CD8-positive, alpha-beta memory T cell (primary cell): ENCODE measurements around the gene SLC44A5. TPM values are rescaled to one million over a fixed set of nuclear protein-coding genes. Genes with fewer than 3 reads are reported as not detected.

Experiments
- CTCF ChIA-PET: fragments of 350-600 bp; sonication (Branson Sonifier 250); formaldehyde crosslinking; loops from one replicate; lab custom pipeline; 2021; ENCODE audit warnings: antibody characterized with exemption; lab: Charles Lee
- POLR2A ChIA-PET: fragments of 350-600 bp; sonication (Branson Sonifier 250); formaldehyde crosslinking; loops from one replicate; lab custom pipeline; 2021; ENCODE audit warnings: antibody characterized with exemption; lab: Charles Lee
- DNase-seq, 5 donors: peaks; one replicate each; pipeline versions ENCODE4 v3.0.0 to v3.0.0-alpha.2; 2020 to 2022; ENCODE audit warnings: mixed read lengths in 1 of 5
- H3K27ac ChIP-seq: one replicate; pipeline ENCODE4 v1.7.0; 2013; ENCODE audit warnings: low read depth, mild to moderate bottlenecking, low read length, moderate library complexity
- H3K27me3 ChIP-seq: 2 replicates; pipeline ENCODE4 v1.7.0; 2013; ENCODE audit warnings: low read length, mild to moderate bottlenecking; ENCODE audit not compliant: insufficient read depth, poor library complexity, severe bottlenecking
- H3K36me3 ChIP-seq: 2 replicates; pipeline ENCODE4 v1.7.0; 2013; ENCODE audit warnings: mild to moderate bottlenecking, low read length, moderate library complexity; ENCODE audit not compliant: insufficient read depth
- H3K4me1 ChIP-seq: 2 replicates; pipeline ENCODE4 v1.7.0; 2013; ENCODE audit warnings: mild to moderate bottlenecking, low read length, moderate library complexity; ENCODE audit not compliant: insufficient read depth
- H3K4me3 ChIP-seq: 2 replicates; pipeline ENCODE4 v1.7.0; 2013; ENCODE audit warnings: mild to moderate bottlenecking, low read length
- H3K9me3 ChIP-seq: 2 replicates; pipeline ENCODE4 v1.7.0; 2013; ENCODE audit warnings: mild to moderate bottlenecking, low read length
- H3K27ac Mint-ChIP-seq, 8 donors: one replicate each; pipeline ENCODE4 v1.8.0; 2020 to 2021; ENCODE audit warnings: mixed read lengths in 8 of 8, mild to moderate bottlenecking in 6 of 8, inconsistent platforms in 3 of 8, moderate library complexity in 3 of 8
- H3K27me3 Mint-ChIP-seq, 2 donors: one replicate each; pipeline ENCODE4 v1.8.0; 2020 to 2021; ENCODE audit warnings: mixed read lengths in 2 of 2, mild to moderate bottlenecking in 1 of 2, moderate library complexity in 1 of 2
- H3K36me3 Mint-ChIP-seq, 3 donors: one replicate each; pipeline ENCODE4 v1.8.0; 2020 to 2021; ENCODE audit warnings: mixed read lengths in 3 of 3, inconsistent platforms in 1 of 3, mild to moderate bottlenecking in 1 of 3
- H3K4me1 Mint-ChIP-seq, 3 donors: one replicate each; pipeline ENCODE4 v1.8.0; 2020 to 2021; ENCODE audit warnings: mixed read lengths in 3 of 3, inconsistent platforms in 1 of 3, mild to moderate bottlenecking in 1 of 3
- H3K4me3 Mint-ChIP-seq, 7 donors: one replicate each; pipeline ENCODE4 v1.8.0; 2020 to 2021; ENCODE audit warnings: mixed read lengths in 7 of 7, mild to moderate bottlenecking in 6 of 7, moderate library complexity in 4 of 7, inconsistent platforms in 2 of 7
- H3K9me3 Mint-ChIP-seq, 5 donors: one replicate each; pipeline ENCODE4 v1.8.0; 2020 to 2022; ENCODE audit warnings: mixed read lengths in 5 of 5, mild to moderate bottlenecking in 3 of 5, moderate library complexity in 2 of 5, inconsistent platforms in 1 of 5
- polyA plus RNA-seq: library from polyadenylated mRNA; unstranded; fragments of 300-500 nt; fragmentation: Illumina TruSeq; gene quantifications from one replicate; pipeline ENCODE4 v1.2.3, GENCODE V29; 2021
- total RNA-seq, 2 experiments: library from RNA; stranded (reverse); gene quantifications; one replicate each; pipeline ENCODE4 v1.2.3, GENCODE V29; 2021

SLC44A5 gene
- total and polyA plus RNA-seq, 3 experiments from 2014 or later = 0.24 to 0.53 (median 0.29) TPM

DNA sequence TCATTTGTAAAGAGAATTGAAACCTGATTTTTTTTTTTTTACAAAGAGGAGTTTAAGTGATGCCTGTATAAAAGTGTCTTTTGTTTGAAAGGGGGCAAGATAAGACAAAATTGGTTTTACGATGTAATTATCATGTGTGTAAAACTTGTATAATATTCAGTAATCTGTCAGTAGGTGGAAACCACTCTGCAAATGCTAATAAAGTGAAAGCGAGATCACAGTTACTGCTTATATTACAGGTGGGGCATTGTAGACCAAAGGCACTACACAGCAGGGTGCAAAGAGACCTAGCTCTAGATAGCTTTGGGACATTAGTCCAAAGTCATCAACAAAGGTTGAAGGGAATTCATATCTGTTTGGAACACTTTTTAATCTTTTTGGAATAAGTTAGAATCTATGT, 302.5 kb downstream of the SLC44A5 start:
- Mint-ChIP-seq H3K27ac (no peak overlapping the region), H3K27me3 (no peaks in the 10 kb centered on the region), H3K9me3 (peaks cover 0 to 1% (median 0%) of the 10 kb centered on the region in 5 donors), H3K4me3 (no peak overlapping the region), H3K36me3 (no peaks in the 10 kb centered on the region), H3K4me1 (no peaks in the 10 kb centered on the region)
- no peaks in the 10 kb centered on the region for H3K36me3 ChIP-seq
- H3K27ac ChIP-seq = no peak overlapping the region
- H3K27me3 ChIP-seq = no peaks in the 10 kb centered on the region
- DNase-seq = no peak
- H3K9me3 ChIP-seq = no peaks in the 10 kb centered on the region
- no peak overlapping the region for H3K4me3 ChIP-seq
- ChIA-PET POLR2A (no interaction called here), CTCF (interaction anchor here (1.6 kb wide), 1 partner anchor 11 kb away, joined by 3 read pairs; no protein-coding TSS in a partner anchor)
- no peaks in the 10 kb centered on the region for H3K4me1 ChIP-seq

DNA sequence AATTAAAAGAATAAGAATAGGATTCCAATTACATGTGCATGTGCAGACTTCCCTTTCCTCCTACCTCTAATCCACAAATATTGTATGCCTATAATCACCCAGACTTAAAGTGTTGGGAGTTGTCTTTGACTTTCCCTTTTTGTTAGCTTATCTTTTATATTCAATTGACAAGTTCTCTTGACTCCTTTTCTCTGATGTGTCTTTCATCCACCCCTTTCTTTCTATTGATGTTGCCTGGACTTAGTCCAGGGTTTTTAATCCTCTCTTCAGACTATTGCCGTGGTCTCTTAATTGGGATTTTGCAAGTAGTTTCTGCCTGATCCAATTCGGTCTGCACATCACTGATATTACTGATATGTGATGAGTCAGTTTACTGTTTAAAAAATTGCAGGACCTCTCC, 305.9 kb downstream of the SLC44A5 start:
- no peak overlapping the region for H3K27ac ChIP-seq
- H3K36me3 Mint-ChIP-seq = no peaks in the 10 kb centered on the region
- H3K4me3 Mint-ChIP-seq = no peak overlapping the region
- no peaks in the 10 kb centered on the region for H3K4me1 ChIP-seq
- H3K27me3 ChIP-seq = no peaks in the 10 kb centered on the region
- no peaks in the 10 kb centered on the region for H3K9me3 ChIP-seq
- DNase-seq = no peak
- peaks cover 0 to 1% (median 0%) of the 10 kb centered on the region in 5 donors for H3K9me3 Mint-ChIP-seq
- H3K27ac Mint-ChIP-seq = no peak overlapping the region
- no peak overlapping the region for H3K4me3 ChIP-seq
- H3K27me3 Mint-ChIP-seq = no peaks in the 10 kb centered on the region
- no peaks in the 10 kb centered on the region for H3K36me3 ChIP-seq
- ChIA-PET CTCF (no interaction called here), POLR2A (no interaction called here)
- H3K4me1 Mint-ChIP-seq = no peaks in the 10 kb centered on the region

DNA sequence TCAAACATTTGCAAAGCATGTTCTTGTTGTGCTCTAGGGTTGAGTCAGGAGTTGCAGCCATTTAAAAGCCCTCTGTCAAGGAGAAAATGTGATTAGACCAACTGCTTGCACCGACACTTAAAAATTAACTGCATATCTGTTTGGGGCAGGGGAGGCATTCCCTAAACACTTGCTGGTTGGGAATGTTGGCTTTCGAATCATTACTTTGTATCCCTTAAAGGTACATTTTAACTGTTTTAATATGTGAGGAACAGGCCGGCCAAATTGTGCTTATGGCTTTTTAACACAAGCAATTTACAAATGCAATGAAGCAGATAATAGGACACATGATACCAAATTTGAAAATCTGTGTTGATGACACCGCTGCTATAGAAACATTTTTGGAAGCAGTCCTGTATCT, 317.6 kb downstream of the SLC44A5 start:
- no peaks in the 10 kb centered on the region for H3K36me3 Mint-ChIP-seq
- H3K4me3 Mint-ChIP-seq = no peak overlapping the region
- no peaks in the 10 kb centered on the region for H3K27me3 ChIP-seq
- ChIA-PET POLR2A (no interaction called here), CTCF (no interaction called here)
- no peak for DNase-seq
- H3K4me1 ChIP-seq = no peaks in the 10 kb centered on the region
- no peaks in the 10 kb centered on the region for H3K4me1 Mint-ChIP-seq
- H3K27me3 Mint-ChIP-seq = peaks cover 0 to 1% of the 10 kb centered on the region in 2 donors
- H3K36me3 ChIP-seq = no peaks in the 10 kb centered on the region
- no peak overlapping the region for H3K27ac ChIP-seq
- no peak overlapping the region for H3K27ac Mint-ChIP-seq
- H3K9me3 Mint-ChIP-seq = peaks cover 0 to 7% (median 3%) of the 10 kb centered on the region in 5 donors
- no peak overlapping the region for H3K4me3 ChIP-seq
- H3K9me3 ChIP-seq = no peaks in the 10 kb centered on the region

GRCh38 chr1:75292013-75292412, 318.9 kb downstream of the SLC44A5 start:
- Mint-ChIP-seq H3K27ac (no peak overlapping the region), H3K4me3 (no peak overlapping the region), H3K4me1 (no peaks in the 10 kb centered on the region), H3K9me3 (peaks cover 0 to 7% (median 3%) of the 10 kb centered on the region in 5 donors), H3K27me3 (peaks cover 0 to 1% of the 10 kb centered on the region in 2 donors), H3K36me3 (peaks cover 0 to 2% (median 0%) of the 10 kb centered on the region in 3 donors)
- ChIA-PET POLR2A (no interaction called here), CTCF (no interaction called here)
- Histone ChIP-seq H3K9me3 (no peaks in the 10 kb centered on the region), H3K4me1 (no peaks in the 10 kb centered on the region), H3K4me3 (no peak overlapping the region), H3K27me3 (no peaks in the 10 kb centered on the region), H3K36me3 (no peaks in the 10 kb centered on the region), H3K27ac (no peak overlapping the region)
- DNase-seq = no peak

DNA sequence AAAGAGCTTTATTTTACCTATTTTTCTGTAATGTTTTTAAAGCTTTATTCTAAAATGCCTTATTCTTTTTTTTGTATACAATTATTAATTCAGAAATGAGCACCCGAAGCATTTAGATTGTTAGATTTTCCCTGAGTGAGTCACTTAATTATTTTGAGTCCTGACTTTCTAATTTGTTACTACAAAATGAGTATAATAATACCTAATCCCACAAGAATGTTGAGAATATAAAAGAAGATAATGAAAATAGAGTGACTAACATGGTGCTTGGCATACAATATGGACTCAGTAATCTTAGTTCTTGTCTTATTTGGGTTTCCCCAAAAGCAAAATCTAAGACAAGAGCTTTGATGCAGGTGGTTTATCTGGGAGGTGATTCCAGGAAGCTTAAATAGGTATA, 334.5 kb downstream of the SLC44A5 start:
- no peaks in the 10 kb centered on the region for H3K36me3 ChIP-seq
- DNase-seq = no peak
- Mint-ChIP-seq H3K27ac (no peak overlapping the region), H3K4me1 (no peaks in the 10 kb centered on the region), H3K36me3 (no peaks in the 10 kb centered on the region), H3K27me3 (no peaks in the 10 kb centered on the region), H3K4me3 (no peak overlapping the region), H3K9me3 (peaks cover 0 to 9% (median 0%) of the 10 kb centered on the region in 5 donors)
- no peaks in the 10 kb centered on the region for H3K27me3 ChIP-seq
- H3K4me1 ChIP-seq = no peaks in the 10 kb centered on the region
- H3K4me3 ChIP-seq = no peak overlapping the region
- no peak overlapping the region for H3K27ac ChIP-seq
- no peaks in the 10 kb centered on the region for H3K9me3 ChIP-seq
- ChIA-PET POLR2A (no interaction called here), CTCF (interaction anchor here (1.7 kb wide), 1 partner anchor 11 kb away, joined by 5 read pairs; no protein-coding TSS in a partner anchor)

GRCh38 chr1:75275631-75276030, 335.3 kb downstream of the SLC44A5 start:
- Mint-ChIP-seq H3K4me1 (no peaks in the 10 kb centered on the region), H3K36me3 (no peaks in the 10 kb centered on the region)
- CTCF ChIA-PET = no interaction called here

DNA sequence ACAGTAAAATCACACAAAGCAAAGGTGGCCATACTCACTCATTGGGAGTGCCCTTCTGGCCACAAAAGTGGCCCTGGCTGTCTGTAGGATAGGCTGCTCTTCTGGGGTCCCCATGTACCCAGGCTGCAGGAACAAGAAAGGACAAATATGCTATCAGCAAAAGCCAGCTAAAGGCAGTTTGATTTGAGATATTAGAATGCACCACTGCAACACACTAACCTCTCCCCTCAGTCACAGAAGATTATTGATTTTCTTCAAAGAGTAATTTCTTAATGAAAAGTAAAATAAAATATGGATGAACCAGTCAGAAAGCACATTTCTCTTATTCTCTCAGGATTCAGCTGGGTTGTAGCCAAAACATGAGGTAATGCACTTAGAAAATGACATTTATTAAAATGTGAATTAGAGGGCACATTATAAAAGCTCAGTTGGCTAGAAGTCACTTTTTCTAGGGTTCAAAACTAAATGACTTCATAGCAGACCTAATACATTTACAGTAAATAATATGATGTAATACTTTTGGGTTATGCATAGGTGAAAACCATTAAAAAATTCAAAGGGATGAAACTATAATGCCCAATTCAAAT, 335.9 kb downstream of the SLC44A5 start:
- POLR2A ChIA-PET = no interaction called here
- Histone ChIP-seq H3K27me3 (no peaks in the 10 kb centered on the region), H3K4me1 (no peaks in the 10 kb centered on the region), H3K9me3 (no peaks in the 10 kb centered on the region), H3K36me3 (no peaks in the 10 kb centered on the region), H3K27ac (no peak overlapping the region), H3K4me3 (no peak overlapping the region)
- peaks cover 0 to 5% (median 0%) of the 10 kb centered on the region in 5 donors for H3K9me3 Mint-ChIP-seq
- H3K27ac Mint-ChIP-seq = no peak overlapping the region
- no peaks in the 10 kb centered on the region for H3K4me1 Mint-ChIP-seq
- H3K4me3 Mint-ChIP-seq = no peak overlapping the region
- CTCF ChIA-PET = no interaction called here
- H3K36me3 Mint-ChIP-seq = no peaks in the 10 kb centered on the region
- no peak for DNase-seq
- no peaks in the 10 kb centered on the region for H3K27me3 Mint-ChIP-seq

More at GRCh38 chr1:75275631-75276030, 335.3 kb downstream of the SLC44A5 start:
- no peak overlapping the region for H3K4me3 Mint-ChIP-seq
- no peak overlapping the region for H3K4me3 ChIP-seq
- no peak for DNase-seq
- no peak overlapping the region for H3K27ac ChIP-seq
- POLR2A ChIA-PET = no interaction called here
- H3K36me3 ChIP-seq = no peaks in the 10 kb centered on the region
- H3K4me1 ChIP-seq = no peaks in the 10 kb centered on the region
- peaks cover 0 to 5% (median 0%) of the 10 kb centered on the region in 5 donors for H3K9me3 Mint-ChIP-seq
- H3K27ac Mint-ChIP-seq = no peak overlapping the region
- H3K27me3 ChIP-seq = no peaks in the 10 kb centered on the region
- H3K9me3 ChIP-seq = no peaks in the 10 kb centered on the region
- no peaks in the 10 kb centered on the region for H3K27me3 Mint-ChIP-seq

DNA sequence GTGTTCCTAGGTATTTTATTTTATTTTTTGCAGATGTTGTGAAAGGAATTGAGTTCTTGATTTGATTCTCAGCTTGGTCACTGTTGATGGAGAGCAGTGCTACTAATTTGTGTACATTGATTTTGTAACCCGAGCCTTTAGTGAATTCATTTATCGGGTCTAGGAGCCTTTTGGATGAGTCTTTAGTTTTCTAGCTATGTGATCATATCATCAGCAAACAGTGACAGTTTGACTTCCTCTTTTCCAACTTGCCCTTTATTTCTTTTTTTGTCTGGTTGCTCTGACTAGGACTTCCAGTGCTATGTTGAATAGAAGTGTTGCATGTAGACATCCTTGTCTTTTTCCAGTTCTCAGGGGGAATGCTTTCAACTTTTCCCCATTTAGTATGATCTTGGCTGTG, 337.8 kb downstream of the SLC44A5 start:
- Histone ChIP-seq H3K36me3 (no peaks in the 10 kb centered on the region), H3K4me1 (no peaks in the 10 kb centered on the region), H3K9me3 (no peaks in the 10 kb centered on the region), H3K27me3 (no peaks in the 10 kb centered on the region), H3K4me3 (no peak overlapping the region), H3K27ac (no peak overlapping the region)
- Mint-ChIP-seq H3K4me3 (no peak overlapping the region), H3K4me1 (no peaks in the 10 kb centered on the region), H3K27me3 (no peaks in the 10 kb centered on the region), H3K9me3 (peaks cover 0 to 5% (median 0%) of the 10 kb centered on the region in 5 donors), H3K27ac (no peak overlapping the region), H3K36me3 (no peaks in the 10 kb centered on the region)
- ChIA-PET CTCF (no interaction called here), POLR2A (no interaction called here)
- DNase-seq = no peak
